HepG2 (cell line): ENCODE measurements around the gene APC2. TPM values are rescaled to one million over a fixed set of nuclear protein-coding genes. Genes with fewer than 3 reads are reported as not detected.

Experiments
- CSRNP1 ChIP-seq: sonication (generic); formaldehyde crosslinking; IDR thresholded peaks from 2 replicates; pipeline ENCODE4 v1.8.1; 2023; ENCODE audit warnings: mild to moderate bottlenecking, missing genetic modification reagents
- DMAP1 ChIP-seq: IDR thresholded peaks from 2 replicates; pipeline ENCODE4 v1.6.1; 2016
- DZIP1 ChIP-seq: sonication (generic); formaldehyde crosslinking; IDR thresholded peaks from 2 replicates; pipeline ENCODE4 v1.5.0; 2020; ENCODE audit warnings: mild to moderate bottlenecking, missing genetic modification reagents
- FUBP1 ChIP-seq: sonication (generic); formaldehyde crosslinking; IDR thresholded peaks from 2 replicates; pipeline ENCODE4 v1.5.1; 2020; ENCODE audit warnings: missing genetic modification reagents, mild to moderate bottlenecking, borderline replicate concordance
- HNRNPLL ChIP-seq: fragments of 200-400 bp; formaldehyde crosslinking; IDR thresholded peaks from 2 replicates; pipeline ENCODE4 v1.6.1; 2017; ENCODE audit warnings: mild to moderate bottlenecking, low read depth, low read length; ENCODE audit not compliant: poor library complexity, severe bottlenecking
- LCORL ChIP-seq, 2 experiments: fragments of 450-650 bp in 1 of 2; sonication (generic) in 1 of 2; formaldehyde crosslinking in 1 of 2; IDR thresholded peaks; 2 replicates each; pipeline versions ENCODE4 v1.5.0 to v1.6.1; 2017 to 2020; ENCODE audit warnings: antibody characterized with exemption in 1 of 2, missing genetic modification reagents in 1 of 2
- PRDM10 ChIP-seq: sonication (generic); formaldehyde crosslinking; IDR thresholded peaks from 2 replicates; pipeline ENCODE4 v1.4.0; 2020; ENCODE audit warnings: low read depth, missing genetic modification reagents
- RXRA ChIP-seq: sonication (generic); formaldehyde crosslinking; IDR thresholded peaks from 2 replicates; pipeline ENCODE4 v1.5.1; 2020; ENCODE audit warnings: missing genetic modification reagents
- TCF7 ChIP-seq: sonication (generic); IDR thresholded peaks from 2 replicates; pipeline ENCODE4 v1.6.1; 2016; ENCODE audit warnings: antibody characterized with exemption, low read depth
- ZNF225 ChIP-seq: sonication (generic); formaldehyde crosslinking; IDR thresholded peaks from 2 replicates; pipeline ENCODE4 v1.4.0; 2020; ENCODE audit warnings: mild to moderate bottlenecking, missing genetic modification reagents
- ZNF256 ChIP-seq: sonication (generic); formaldehyde crosslinking; conservative IDR thresholded peaks from 2 replicates; pipeline ENCODE4 v1.4.0; 2020; ENCODE audit warnings: missing genetic modification reagents
- ZNF484 ChIP-seq: sonication (generic); formaldehyde crosslinking; IDR thresholded peaks from 2 replicates; pipeline ENCODE4 v1.5.1; 2020; ENCODE audit warnings: mild to moderate bottlenecking, low read depth, missing genetic modification reagents, borderline replicate concordance
- ZNF501 ChIP-seq: sonication (generic); formaldehyde crosslinking; IDR thresholded peaks from 2 replicates; pipeline ENCODE4 v1.5.1; 2020; ENCODE audit warnings: mild to moderate bottlenecking, moderate library complexity, missing genetic modification reagents
- ZNF512 ChIP-seq: sonication (generic); formaldehyde crosslinking; IDR thresholded peaks from 2 replicates; pipeline ENCODE4 v1.4.0; 2020; ENCODE audit warnings: mild to moderate bottlenecking, missing genetic modification reagents
- ZNF768 ChIP-seq: sonication (generic); formaldehyde crosslinking; IDR thresholded peaks from 2 replicates; pipeline ENCODE4 v1.4.0; 2020; ENCODE audit warnings: missing genetic modification reagents
- polyA plus RNA-seq, 8 experiments: library from polyadenylated mRNA; depleted of rRNA in 3 of 8; stranded (reverse) in 7 of 8; unstranded in 1 of 8; fragments of >200 nt; fragmentation: Illumina TruSeq in 4 of 8; extraction: Trizol in 4 of 8; gene quantifications; 2 replicates each; pipeline versions ENCODE4 v1.2.1 to v1.2.3, GENCODE V29; 2011 to 2016; ENCODE audit warnings: low read depth in 4 of 8, missing spikeins in 1 of 8, mixed read lengths in 1 of 8; ENCODE audit not compliant: insufficient read depth in 1 of 8
- total RNA-seq, 5 experiments: library from RNA; depleted of rRNA; stranded (reverse); fragments of >200 nt; fragmentation: Illumina TruSeq; extraction: Trizol; gene quantifications; 2 replicates each; pipeline ENCODE4 v1.2.3, GENCODE V29; 2016; ENCODE audit warnings: low read depth in 1 of 5

The APC2 gene
- total and polyA plus RNA-seq, 2 of the 13 experiments (the other 11 are each of a cell fraction or from before 2014, with no cell fraction given), result 0.08 to 0.22 TPM

- no peak for TF ChIP-seq FUBP1 (CRISPR knock-in tag)
- TF ChIP-seq PRDM10 (CRISPR knock-in tag), result 0 out of 2 replicates have a peak, but pooled peaks have one; percentile 36
- TF ChIP-seq DMAP1 (CRISPR knock-in tag), result peak; percentile 51
- TF ChIP-seq TCF7, result no peak
- peak; percentile 84 for TF ChIP-seq HNRNPLL
- no peak for TF ChIP-seq DZIP1 (CRISPR knock-in tag)
- TF ChIP-seq ZNF225 (CRISPR knock-in tag), result no peak
- TF ChIP-seq ZNF484, result no peak
- peak; percentile 84 for TF ChIP-seq ZNF501 (CRISPR knock-in tag)
- no peak for TF ChIP-seq ZNF512 (CRISPR knock-in tag)
- no peak for TF ChIP-seq ZNF256
- no peak for TF ChIP-seq LCORL (IDR thresholded peaks at IDR 0.05)
- TF ChIP-seq LCORL (CRISPR knock-in tag; IDR thresholded peaks at IDR 0.05), result peak; percentile 85
- TF ChIP-seq RXRA, result peak; percentile 39
- TF ChIP-seq CSRNP1 (CRISPR knock-in tag), result peak; percentile 22; the same call in 1 of the 2 replicates
- TF ChIP-seq ZNF768, result no peak
These were observed 29.2 kb downstream of the APC2 start, which contains the start of gene C19orf25 (continued) for GRCh38 chr19:1478934-1479707.
